GM12878 (cell line): Measurements from ENCODE around the gene RAB25. TPM values are rescaled to one million over a fixed set of nuclear protein-coding genes. Genes with fewer than 3 reads are reported as not detected.

Source experiments
- BRCA1 ChIP-seq: IDR thresholded peaks from 2 replicates; pipeline ENCODE4 v1.6.1; 2011; ENCODE audit warnings: low read depth, low read length, improper control_type of control experiment
- CHD4 ChIP-seq: fragments of 200-600 bp; sonication (generic); IDR thresholded peaks from 2 replicates; pipeline ENCODE4 v1.6.1; 2016; ENCODE audit warnings: mild to moderate bottlenecking
- EGR1 ChIP-seq, 2 experiments: IDR thresholded peaks; 1 replicate in 1 of 2; 2 replicates in 1 of 2; pipeline ENCODE4 v1.6.1; 2011 to 2012; ENCODE audit warnings: low read depth in 2 of 2, low read length in 2 of 2, borderline replicate concordance in 1 of 2, mild to moderate bottlenecking in 1 of 2, moderate library complexity in 1 of 2
- FOXM1 ChIP-seq: IDR thresholded peaks from 2 replicates; pipeline ENCODE4 v1.6.1; 2012; ENCODE audit warnings: low read depth, mild to moderate bottlenecking, inconsistent platforms, low read length, moderate library complexity
- GATAD2B ChIP-seq: fragments of 450-650 bp; conservative IDR thresholded peaks from 2 replicates; pipeline ENCODE4 v1.6.1; 2017; ENCODE audit warnings: low read depth, mild to moderate bottlenecking, moderate library complexity
- IKZF2 ChIP-seq, 2 experiments: fragments of 450-650 bp; IDR thresholded peaks; 2 replicates each; pipeline ENCODE4 v1.6.1; 2017; ENCODE audit warnings: mild to moderate bottlenecking in 2 of 2, moderate library complexity in 2 of 2
- KAT2A ChIP-seq: conservative IDR thresholded peaks from 2 replicates; pipeline ENCODE4 v1.6.1; 2011; ENCODE audit warnings: low read depth, low read length; ENCODE audit not compliant: control insufficient read depth
- NFIC ChIP-seq: IDR thresholded peaks from 2 replicates; pipeline ENCODE4 v1.6.1; 2012; ENCODE audit warnings: low read depth, mild to moderate bottlenecking, inconsistent platforms, low read length, moderate library complexity
- NR2C1 ChIP-seq: fragments of 450-650 bp; IDR thresholded peaks from 2 replicates; pipeline ENCODE4 v1.6.1; 2017; ENCODE audit warnings: antibody characterized with exemption, mild to moderate bottlenecking, moderate library complexity
- POLR2AphosphoS2 ChIP-seq: IDR thresholded peaks from 2 replicates; pipeline ENCODE4 v1.6.1; 2011; ENCODE audit warnings: low read depth, mild to moderate bottlenecking, low read length, improper control_type of control experiment, moderate library complexity
- RAD21 ChIP-seq: IDR thresholded peaks from 2 replicates; pipeline ENCODE4 v1.6.1; 2011; ENCODE audit warnings: mild to moderate bottlenecking, low read depth, low read length, moderate library complexity; ENCODE audit not compliant: insufficient read depth
- SIX5 ChIP-seq: IDR thresholded peaks from 2 replicates; pipeline ENCODE4 v1.6.1; 2011; ENCODE audit warnings: mild to moderate bottlenecking, low read depth, low read length, moderate library complexity; ENCODE audit not compliant: severe bottlenecking
- TCF3 ChIP-seq: IDR thresholded peaks from 2 replicates; pipeline ENCODE4 v1.6.1; 2012; ENCODE audit warnings: low read depth, mild to moderate bottlenecking, low read length, borderline replicate concordance; ENCODE audit not compliant: insufficient read depth
- polyA plus RNA-seq, 11 experiments: library from polyadenylated mRNA; depleted of rRNA in 4 of 11; unstranded in 6 of 11; stranded (reverse) in 5 of 11; fragments of >200 nt; fragmentation: Nextera tagmentation in 4 of 11; fragmentation: Illumina TruSeq in 1 of 11; extraction: Ambion mirVana in 4 of 11; extraction: Trizol in 1 of 11; gene quantifications; 1 replicate in 1 of 11; 2 replicates in 10 of 11; pipeline versions ENCODE4 v1.2.1 to v1.2.3, GENCODE V29; 2011 to 2016; ENCODE audit warnings: inconsistent platforms in 2 of 11, missing spikeins in 2 of 11, low read depth in 1 of 11
- total RNA-seq, 4 experiments: library from RNA; depleted of rRNA in 3 of 4; stranded (reverse); fragments of >200 nt in 3 of 4; fragmentation: Illumina TruSeq in 1 of 4; extraction: Trizol in 1 of 4; gene quantifications; 2 replicates each; pipeline versions ENCODE4 v1.2.1 to v1.2.3, GENCODE V29; 2013 to 2021
- TF ChIP-seq, protein P1 (sequence below): fragments of 450-650 bp; IDR thresholded peaks from 2 replicates; pipeline ENCODE4 v1.6.1; 2018; ENCODE audit warnings: mild to moderate bottlenecking, low read depth, moderate library complexity; ENCODE audit not compliant: partially characterized antibody
- TF ChIP-seq, protein P2 (sequence below): fragments of 450-650 bp; IDR thresholded peaks from 2 replicates; pipeline ENCODE4 v1.6.1; 2017; ENCODE audit warnings: mild to moderate bottlenecking, low read depth, inconsistent platforms; ENCODE audit not compliant: poor library complexity, severe bottlenecking
- TF ChIP-seq, protein P3 (sequence below): fragments of 450-650 bp; IDR thresholded peaks from 2 replicates; pipeline ENCODE4 v1.6.1; 2017; ENCODE audit warnings: mild to moderate bottlenecking, moderate library complexity

RAB25 gene
- total and polyA plus RNA-seq, 10 of the 15 experiments (the other 5 are each of a cell fraction or from before 2014, with no cell fraction given) = 0.16 to 0.36 (median 0.22) TPM; not detected in 7

DNA sequence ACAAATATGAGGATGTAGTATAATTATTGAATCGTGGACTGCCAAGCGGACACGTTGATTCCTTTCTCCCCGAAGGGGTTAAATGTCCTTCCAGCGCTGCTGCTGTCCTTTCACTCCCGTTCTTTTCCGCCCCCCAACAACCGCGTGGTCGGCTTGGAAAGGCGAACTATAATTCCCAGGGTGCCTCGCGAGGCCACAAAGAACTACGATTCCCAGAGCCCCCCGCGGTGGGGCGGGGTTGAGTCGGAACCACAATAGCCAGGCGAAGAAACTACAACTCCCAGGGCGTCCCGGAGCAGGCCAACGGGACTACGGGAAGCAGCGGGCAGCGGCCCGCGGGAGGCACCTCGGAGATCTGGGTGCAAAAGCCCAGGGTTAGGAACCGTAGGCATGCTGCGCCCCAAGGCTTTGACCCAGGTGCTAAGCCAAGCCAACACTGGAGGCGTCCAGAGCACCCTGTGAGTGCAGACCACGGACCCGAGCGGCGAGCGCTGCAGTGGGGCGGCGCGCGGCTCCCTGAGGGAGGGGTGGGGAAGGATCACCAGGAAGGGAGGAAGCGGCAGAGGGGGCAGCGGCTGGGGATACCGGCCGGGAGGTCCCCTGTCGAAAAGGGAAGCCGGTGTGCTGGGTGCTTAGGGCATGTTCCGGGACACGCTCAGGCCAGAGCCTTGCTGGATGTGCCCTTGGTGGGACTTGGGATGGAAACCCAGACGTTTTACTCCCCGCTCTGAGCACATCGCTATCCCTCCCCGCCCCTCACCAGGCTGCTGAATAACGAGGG is 6.3 kb upstream of the RAB25 start, which contains the start of gene LAMTOR2 (continued):
- TF ChIP-seq, protein P1, sequence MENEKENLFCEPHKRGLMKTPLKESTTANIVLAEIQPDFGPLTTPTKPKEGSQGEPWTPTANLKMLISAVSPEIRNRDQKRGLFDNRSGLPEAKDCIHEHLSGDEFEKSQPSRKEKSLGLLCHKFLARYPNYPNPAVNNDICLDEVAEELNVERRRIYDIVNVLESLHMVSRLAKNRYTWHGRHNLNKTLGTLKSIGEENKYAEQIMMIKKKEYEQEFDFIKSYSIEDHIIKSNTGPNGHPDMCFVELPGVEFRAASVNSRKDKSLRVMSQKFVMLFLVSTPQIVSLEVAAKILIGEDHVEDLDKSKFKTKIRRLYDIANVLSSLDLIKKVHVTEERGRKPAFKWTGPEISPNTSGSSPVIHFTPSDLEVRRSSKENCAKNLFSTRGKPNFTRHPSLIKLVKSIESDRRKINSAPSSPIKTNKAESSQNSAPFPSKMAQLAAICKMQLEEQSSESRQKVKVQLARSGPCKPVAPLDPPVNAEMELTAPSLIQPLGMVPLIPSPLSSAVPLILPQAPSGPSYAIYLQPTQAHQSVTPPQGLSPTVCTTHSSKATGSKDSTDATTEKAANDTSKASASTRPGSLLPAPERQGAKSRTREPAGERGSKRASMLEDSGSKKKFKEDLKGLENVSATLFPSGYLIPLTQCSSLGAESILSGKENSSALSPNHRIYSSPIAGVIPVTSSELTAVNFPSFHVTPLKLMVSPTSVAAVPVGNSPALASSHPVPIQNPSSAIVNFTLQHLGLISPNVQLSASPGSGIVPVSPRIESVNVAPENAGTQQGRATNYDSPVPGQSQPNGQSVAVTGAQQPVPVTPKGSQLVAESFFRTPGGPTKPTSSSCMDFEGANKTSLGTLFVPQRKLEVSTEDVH = no peak
- TF ChIP-seq, protein P2, sequence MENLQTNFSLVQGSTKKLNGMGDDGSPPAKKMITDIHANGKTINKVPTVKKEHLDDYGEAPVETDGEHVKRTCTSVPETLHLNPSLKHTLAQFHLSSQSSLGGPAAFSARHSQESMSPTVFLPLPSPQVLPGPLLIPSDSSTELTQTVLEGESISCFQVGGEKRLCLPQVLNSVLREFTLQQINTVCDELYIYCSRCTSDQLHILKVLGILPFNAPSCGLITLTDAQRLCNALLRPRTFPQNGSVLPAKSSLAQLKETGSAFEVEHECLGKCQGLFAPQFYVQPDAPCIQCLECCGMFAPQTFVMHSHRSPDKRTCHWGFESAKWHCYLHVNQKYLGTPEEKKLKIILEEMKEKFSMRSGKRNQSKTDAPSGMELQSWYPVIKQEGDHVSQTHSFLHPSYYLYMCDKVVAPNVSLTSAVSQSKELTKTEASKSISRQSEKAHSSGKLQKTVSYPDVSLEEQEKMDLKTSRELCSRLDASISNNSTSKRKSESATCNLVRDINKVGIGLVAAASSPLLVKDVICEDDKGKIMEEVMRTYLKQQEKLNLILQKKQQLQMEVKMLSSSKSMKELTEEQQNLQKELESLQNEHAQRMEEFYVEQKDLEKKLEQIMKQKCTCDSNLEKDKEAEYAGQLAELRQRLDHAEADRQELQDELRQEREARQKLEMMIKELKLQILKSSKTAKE = no peak
- TF ChIP-seq SIX5 (peak; percentile 99), TCF3 (no peak), POLR2AphosphoS2 (no peak), GATAD2B (peak; percentile 51), KAT2A (no peak), EGR1 (IDR thresholded peaks at IDR 0.05; ENCODE audit: borderline replicate concordance in 1 of 2, low read depth in 2 of 2, low read length in 2 of 2) (peak in 1 of 2 experiments; percentile 49; a peak in 2 of 3 replicates), FOXM1 (no peak), NR2C1 (peak; percentile 81), NFIC (no peak; the same call in 1 of the 2 replicates), RAD21 (no peak), BRCA1 (no peak), IKZF2 (IDR thresholded peaks at IDR 0.05) (peak; percentile 80 to 85), CHD4 (no peak)
- TF ChIP-seq, protein P3, sequence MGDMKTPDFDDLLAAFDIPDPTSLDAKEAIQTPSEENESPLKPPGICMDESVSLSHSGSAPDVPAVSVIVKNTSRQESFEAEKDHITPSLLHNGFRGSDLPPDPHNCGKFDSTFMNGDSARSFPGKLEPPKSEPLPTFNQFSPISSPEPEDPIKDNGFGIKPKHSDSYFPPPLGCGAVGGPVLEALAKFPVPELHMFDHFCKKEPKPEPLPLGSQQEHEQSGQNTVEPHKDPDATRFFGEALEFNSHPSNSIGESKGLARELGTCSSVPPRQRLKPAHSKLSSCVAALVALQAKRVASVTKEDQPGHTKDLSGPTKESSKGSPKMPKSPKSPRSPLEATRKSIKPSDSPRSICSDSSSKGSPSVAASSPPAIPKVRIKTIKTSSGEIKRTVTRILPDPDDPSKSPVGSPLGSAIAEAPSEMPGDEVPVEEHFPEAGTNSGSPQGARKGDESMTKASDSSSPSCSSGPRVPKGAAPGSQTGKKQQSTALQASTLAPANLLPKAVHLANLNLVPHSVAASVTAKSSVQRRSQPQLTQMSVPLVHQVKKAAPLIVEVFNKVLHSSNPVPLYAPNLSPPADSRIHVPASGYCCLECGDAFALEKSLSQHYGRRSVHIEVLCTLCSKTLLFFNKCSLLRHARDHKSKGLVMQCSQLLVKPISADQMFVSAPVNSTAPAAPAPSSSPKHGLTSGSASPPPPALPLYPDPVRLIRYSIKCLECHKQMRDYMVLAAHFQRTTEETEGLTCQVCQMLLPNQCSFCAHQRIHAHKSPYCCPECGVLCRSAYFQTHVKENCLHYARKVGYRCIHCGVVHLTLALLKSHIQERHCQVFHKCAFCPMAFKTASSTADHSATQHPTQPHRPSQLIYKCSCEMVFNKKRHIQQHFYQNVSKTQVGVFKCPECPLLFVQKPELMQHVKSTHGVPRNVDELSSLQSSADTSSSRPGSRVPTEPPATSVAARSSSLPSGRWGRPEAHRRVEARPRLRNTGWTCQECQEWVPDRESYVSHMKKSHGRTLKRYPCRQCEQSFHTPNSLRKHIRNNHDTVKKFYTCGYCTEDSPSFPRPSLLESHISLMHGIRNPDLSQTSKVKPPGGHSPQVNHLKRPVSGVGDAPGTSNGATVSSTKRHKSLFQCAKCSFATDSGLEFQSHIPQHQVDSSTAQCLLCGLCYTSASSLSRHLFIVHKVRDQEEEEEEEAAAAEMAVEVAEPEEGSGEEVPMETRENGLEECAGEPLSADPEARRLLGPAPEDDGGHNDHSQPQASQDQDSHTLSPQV = no peak
